K562 (cell line): Measurements from ENCODE around the gene ANKEF1. TPM values are rescaled to one million over a fixed set of nuclear protein-coding genes. Genes with fewer than 3 reads are reported as not detected.

ENCODE experiments used
- ATAC-seq: fragments of 200-7000 bp; cut with Tn5 transposase; 3 replicates; pipeline ENCODE4 v1.9.1; 2020; ENCODE audit warnings: moderate library complexity
- BruUV-seq: library from RNA; stranded (reverse); fragments of 400-500 nt; replicated peaks from 2 replicates; lab custom pipeline; 2021; lab: Mats Ljungman, UMichigan
- CTCF ChIA-PET: fragments of 300-600 bp; formaldehyde crosslinking; extraction: SDS; loops from one replicate; lab custom pipeline; 2021; ENCODE audit warnings: low intra/inter-chr PET ratio; lab: Yijun Ruan, JAX
- POLR2A ChIA-PET: fragments of 300-600, 350-650 bp; sonication (Branson Sonifier 250); formaldehyde crosslinking; extraction: SDS; loops from one replicate; lab custom pipeline; 2021; ENCODE audit warnings: antibody characterized with exemption, inconsistent platforms; lab: Yijun Ruan, JAX
- DNase-seq, 4 experiments: peaks; one replicate each; pipeline versions ENCODE4 v3.0.0 to v3.0.0-alpha.2; 2011 to 2018; ENCODE audit warnings: low spot score in 3 of 4, mixed read lengths in 3 of 4; ENCODE audit errors: extremely low read depth in 1 of 4
- FAIRE-seq: peaks from 2 replicates; lab custom pipeline; 2011; peaks lifted over from hg19 to GRCh38; lab: Jason Lieb, UNC
- H2AFZ ChIP-seq: 2 replicates; pipeline ENCODE4 v1.6.0; 2011; ENCODE audit warnings: low read depth, low read length, control low read depth, inconsistent platforms
- H3K27ac ChIP-seq: fragments of 200-600 bp; 3 replicates; pipeline ENCODE4 v1.8.0; 2011; ENCODE audit warnings: low read depth, mild to moderate bottlenecking, control low read depth, inconsistent platforms, low read length, moderate library complexity, mixed read lengths; ENCODE audit errors: extremely low read depth
- H3K27me3 ChIP-seq, 2 experiments: fragments of 300-600 bp in 1 of 2; 2 replicates in 1 of 2; 3 replicates in 1 of 2; pipeline versions ENCODE4 v1.6.0 to v1.8.0; 2011; ENCODE audit warnings: inconsistent platforms in 2 of 2, low read length in 2 of 2, mild to moderate bottlenecking in 1 of 2, mixed read lengths in 1 of 2, moderate library complexity in 1 of 2; ENCODE audit not compliant: control insufficient read depth in 2 of 2, insufficient read depth in 2 of 2
- H3K36me3 ChIP-seq: fragments of 300-600 bp; 3 replicates; pipeline ENCODE4 v1.8.0; 2011; ENCODE audit warnings: mild to moderate bottlenecking, low read length, inconsistent platforms; ENCODE audit not compliant: control insufficient read depth, insufficient read depth
- H3K4me1 ChIP-seq, 2 experiments: fragments of 200-600 bp in 1 of 2; replicated peaks in 1 of 2; 2 replicates in 1 of 2; 3 replicates in 1 of 2; pipeline versions ENCODE4 v1.5.1 to v1.8.0; 2011; ENCODE audit warnings: inconsistent platforms in 2 of 2, low read length in 2 of 2, mild to moderate bottlenecking in 1 of 2, mixed read lengths in 1 of 2, moderate library complexity in 1 of 2; ENCODE audit not compliant: control insufficient read depth in 2 of 2, insufficient read depth in 2 of 2
- H3K4me2 ChIP-seq: 2 replicates; pipeline ENCODE4 v1.6.1; 2011; ENCODE audit warnings: low read length, control low read depth, inconsistent platforms, mixed read lengths; ENCODE audit not compliant: insufficient read depth
- H3K4me3 ChIP-seq: fragments of 200-600 bp; sonication (generic), shearing (Covaris generic); 2 replicates; pipeline ENCODE4 v1.5.1; 2016; ENCODE audit warnings: control low read depth, inconsistent platforms
- H3K79me2 ChIP-seq: fragments of 200-600 bp; 3 replicates; pipeline ENCODE4 v1.8.0; 2011; ENCODE audit warnings: low read length, inconsistent platforms; ENCODE audit not compliant: control insufficient read depth, insufficient read depth
- H3K9ac ChIP-seq, 2 experiments: 2 replicates each; pipeline versions ENCODE4 v1.6.0 to v1.6.1; 2011; ENCODE audit warnings: low read depth in 2 of 2, low read length in 2 of 2, control low read depth in 1 of 2, inconsistent platforms in 1 of 2, mild to moderate bottlenecking in 1 of 2, mixed read lengths in 1 of 2; ENCODE audit not compliant: insufficient read depth in 1 of 2
- H3K9me1 ChIP-seq: one replicate; pipeline ENCODE4 v1.6.0; 2011; ENCODE audit warnings: inconsistent platforms, mild to moderate bottlenecking, low read length, moderate library complexity; ENCODE audit not compliant: control insufficient read depth, insufficient read depth
- H3K9me3 ChIP-seq: replicated peaks from 2 replicates; pipeline ENCODE4 v1.5.1; 2011; ENCODE audit warnings: low read depth, low read length, inconsistent platforms; ENCODE audit not compliant: control insufficient read depth, insufficient read depth
- H4K20me1 ChIP-seq: replicated peaks from 2 replicates; pipeline ENCODE4 v1.6.1; 2011; ENCODE audit warnings: low read length, inconsistent platforms, mixed read lengths; ENCODE audit not compliant: control insufficient read depth, insufficient read depth
- BACH1 ChIP-seq: fragments of 200-800 bp; sonication (Bioruptor generic); IDR thresholded peaks from 2 replicates; pipeline ENCODE4 v1.6.1; 2016; ENCODE audit warnings: missing genetic modification characterization, missing compliant biosample characterization
- CBX3 ChIP-seq, 2 experiments: IDR thresholded peaks; 1 replicate in 1 of 2; 2 replicates in 1 of 2; pipeline ENCODE4 v1.6.1; 2012; ENCODE audit warnings: inconsistent platforms in 2 of 2, low read length in 2 of 2, borderline replicate concordance in 1 of 2, control low read depth in 1 of 2
- FOS ChIP-seq: IDR thresholded peaks from 3 replicates; pipeline ENCODE4 v1.6.1; 2011; ENCODE audit not compliant: insufficient read length; ENCODE audit errors: extremely low read depth
- FOXA3 ChIP-seq, 2 experiments: fragments of 450-650 bp in 1 of 2; sonication (generic) in 1 of 2; formaldehyde crosslinking; IDR thresholded peaks in 1 of 2; conservative IDR thresholded peaks in 1 of 2; 2 replicates each; pipeline versions ENCODE4 v1.4.0 to v1.8.0; 2020 to 2022; ENCODE audit warnings: mild to moderate bottlenecking in 2 of 2, missing genetic modification reagents in 1 of 2
- HDAC6 ChIP-seq: IDR thresholded peaks from 2 replicates; pipeline ENCODE4 v1.6.1; 2012; ENCODE audit warnings: low read depth, mild to moderate bottlenecking, control low read depth, inconsistent platforms, low read length, moderate library complexity
- JUN ChIP-seq, 2 experiments: sonication (generic) in 1 of 2; formaldehyde crosslinking in 1 of 2; IDR thresholded peaks; 2 replicates each; pipeline versions ENCODE4 v1.6.1 to v1.8.0; 2012 to 2022; ENCODE audit warnings: borderline replicate concordance in 2 of 2, mild to moderate bottlenecking in 2 of 2, improper control_type of control experiment in 1 of 2, low read depth in 1 of 2, low read length in 1 of 2, missing genetic modification reagents in 1 of 2
- MAFK ChIP-seq: IDR thresholded peaks from 2 replicates; pipeline ENCODE4 v1.6.1; 2011; ENCODE audit warnings: low read length, improper control_type of control experiment
- NBN ChIP-seq: fragments of 450-650 bp; IDR thresholded peaks from 2 replicates; pipeline ENCODE4 v1.6.1; 2016; ENCODE audit warnings: low read depth, mild to moderate bottlenecking
- NCOA4 ChIP-seq: fragments of 450-650 bp; IDR thresholded peaks from 2 replicates; pipeline ENCODE4 v1.6.1; 2018; ENCODE audit warnings: mild to moderate bottlenecking; ENCODE audit not compliant: partially characterized antibody
- SETDB1 ChIP-seq: IDR thresholded peaks from one replicate; pipeline ENCODE4 v1.6.1; 2012; ENCODE audit warnings: low read length, control low read depth, inconsistent platforms
- ZNF3 ChIP-seq: fragments of 250-450 bp; sonication (Bioruptor Pico); IDR thresholded peaks from 2 replicates; pipeline ENCODE4 v1.5.0; 2021; ENCODE audit warnings: mild to moderate bottlenecking, moderate library complexity
- ZNF354B ChIP-seq: fragments of 250-450 bp; sonication (Bioruptor Pico); IDR thresholded peaks from 2 replicates; pipeline ENCODE4 v1.4.0; 2020
- ZNF584 ChIP-seq: fragments of 200-800 bp; sonication (Bioruptor generic); IDR thresholded peaks from 2 replicates; pipeline ENCODE4 v1.6.1; 2016; ENCODE audit warnings: low read depth, mild to moderate bottlenecking, missing genetic modification characterization, missing compliant biosample characterization
- ZNF644 ChIP-seq: fragments of 200-800 bp; sonication (Bioruptor generic); IDR thresholded peaks from 2 replicates; pipeline ENCODE4 v1.6.1; 2016; ENCODE audit warnings: low read depth, missing genetic modification characterization, missing compliant biosample characterization
- whole genome bisulfite sequencing: fragments of 100-300 bp; shearing (Covaris generic); methylation state at CpG from one replicate; pipeline ENCODE4 v1.1.6; 2016; ENCODE audit warnings: low coverage, mixed read lengths; ENCODE audit not compliant: insufficient coverage; ENCODE audit errors: missing lambda C conversion rate; 5-methylcytosine and 5-hydroxymethylcytosine counted together
- in situ Hi-C: fragments of 300-500 bp; cut with MboI; formaldehyde crosslinking; loops from 4 replicates; pipeline ENCODE4 v1.15.0; 2018; ENCODE audit warnings: inconsistent platforms, mixed read lengths
- intact Hi-C: fragments of 100-400 bp; cut with micrococcal nuclease; formaldehyde crosslinking; loops from 2 replicates; pipeline ENCODE4 v1.14.2; 2022
- polyA plus RNA-seq, 8 experiments: library from polyadenylated mRNA; depleted of rRNA in 4 of 8; stranded (reverse) in 5 of 8; unstranded in 3 of 8; fragments of >200 nt; fragmentation: Nextera tagmentation in 2 of 8; fragmentation: Illumina TruSeq in 1 of 8; extraction: Ambion mirVana in 2 of 8; extraction: Trizol in 1 of 8; gene quantifications; 2 replicates each; pipeline versions ENCODE4 v1.2.1 to v1.2.3, GENCODE V29; 2011 to 2014; ENCODE audit warnings: inconsistent platforms in 1 of 8, missing spikeins in 1 of 8
- total RNA-seq, 7 experiments: library from RNA; depleted of rRNA in 6 of 7; stranded (reverse); fragments of >200 nt in 6 of 7; fragmentation: Illumina TruSeq in 2 of 7; extraction: Trizol in 2 of 7; gene quantifications; 2 replicates each; pipeline versions ENCODE4 v1.2.1 to v1.2.3, GENCODE V29; 2011 to 2021; ENCODE audit warnings: low replicate concordance in 1 of 7

The ANKEF1 gene
- total and polyA plus RNA-seq, 9 of the 15 experiments (the other 6 are each of a cell fraction or from before 2014, with no cell fraction given), result 0.35 to 2.1 (median 1.7) TPM

DNA sequence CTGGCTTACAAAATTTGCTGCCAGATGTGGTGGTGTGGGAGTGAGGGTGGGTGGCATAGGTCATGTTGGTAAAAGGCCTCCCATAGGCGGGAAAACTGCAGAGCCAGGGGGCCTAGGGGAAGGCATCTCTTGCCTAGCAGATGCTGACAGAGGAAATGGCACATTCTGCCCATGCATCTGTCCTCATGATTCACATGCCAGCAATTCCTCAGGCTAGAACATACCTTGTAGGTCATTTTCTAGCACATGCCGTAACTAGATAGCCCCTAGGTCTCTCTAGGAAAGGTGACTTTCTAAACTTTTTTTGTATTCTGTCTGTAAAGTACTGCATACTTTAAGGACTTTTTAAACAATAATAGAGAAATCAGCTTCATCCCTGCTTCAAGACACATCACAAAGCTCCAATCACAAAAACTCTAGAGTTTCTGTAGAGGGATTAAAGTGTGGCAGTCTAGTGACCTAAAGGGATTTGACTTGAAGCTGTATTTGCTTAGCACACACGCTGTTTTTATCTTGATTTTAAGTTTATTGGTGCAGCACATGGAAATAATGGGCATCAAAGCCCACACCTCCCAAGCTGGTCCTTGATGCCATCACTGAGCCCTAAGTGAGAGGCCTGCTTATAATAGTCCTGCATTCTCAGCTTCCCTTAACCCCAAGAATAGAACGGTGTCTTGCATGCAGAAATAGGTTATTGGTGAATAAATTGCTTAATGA, 55.2 kb downstream of the ANKEF1 start:
- no peaks in the 10 kb centered on the region for H3K79me2 ChIP-seq
- no peak overlapping the region for H3K9ac ChIP-seq
- no peaks in the 10 kb centered on the region for H3K36me3 ChIP-seq
- no TSS peak for BruUV-seq
- no peaks in the 10 kb centered on the region for H3K9me1 ChIP-seq
- no peak overlapping the region for H2AFZ ChIP-seq
- ATAC-seq (no peak), FAIRE-seq (no peak), DNase-seq (no peak)
- intact Hi-C loops (loop anchor here (1.0 to 5.0 kb wide), 2 partner anchors 112 to 473 kb away; no protein-coding TSS in a partner anchor), in situ Hi-C loops (no loop called here)
- ChIA-PET POLR2A (no interaction called here), CTCF (interaction anchor here (1.5 kb wide), 1 partner anchor 112 kb away, joined by 10 read pairs; no protein-coding TSS in a partner anchor)
- no peaks in the 10 kb centered on the region for H4K20me1 ChIP-seq
- H3K4me3 ChIP-seq, result no peak overlapping the region
- H3K4me2 ChIP-seq, result no peak overlapping the region
- WGBS, result 9% methylated on average over 3 of the region's 4 CpGs
- TF ChIP-seq BACH1 (no peak), NBN (no peak), ZNF584 (no peak), FOS (no peak), JUN (IDR thresholded peaks at IDR 0.05; ENCODE audit: borderline replicate concordance, low read depth, low read length) (no peak), JUN (CRISPR knock-in tag; IDR thresholded peaks at IDR 0.05; ENCODE audit: borderline replicate concordance) (no peak), CBX3 (IDR thresholded peaks at IDR 0.05; ENCODE audit: borderline replicate concordance in 1 of 2, low read length in 2 of 2) (no peak), HDAC6 (no peak), ZNF354B (CRISPR knock-in tag) (no peak), FOXA3 (CRISPR knock-in tag; conservative IDR thresholded peaks at IDR 0.05 in 1 of 2, IDR thresholded peaks at IDR 0.05 in 1 of 2) (no peak), ZNF644 (tag) (no peak), MAFK (no peak), NCOA4 (no peak), SETDB1 (no peak), ZNF3 (CRISPR knock-in tag) (no peak)
- H3K9me3 ChIP-seq, result no peaks in the 10 kb centered on the region
- H3K27ac ChIP-seq, result no peak overlapping the region
- no peaks in the 10 kb centered on the region for H3K4me1 ChIP-seq
- H3K27me3 ChIP-seq, result no peaks in the 10 kb centered on the region
